Measurements from ENCODE around the gene CDCA8. TPM values are rescaled to one million over a fixed set of nuclear protein-coding genes. Genes with fewer than 3 reads are reported as not detected.

Gene CDCA8
- total RNA-seq, 4 donors from 2014 or later = 0.26 to 0.42 (median 0.40) TPM; not detected in 1

DNA sequence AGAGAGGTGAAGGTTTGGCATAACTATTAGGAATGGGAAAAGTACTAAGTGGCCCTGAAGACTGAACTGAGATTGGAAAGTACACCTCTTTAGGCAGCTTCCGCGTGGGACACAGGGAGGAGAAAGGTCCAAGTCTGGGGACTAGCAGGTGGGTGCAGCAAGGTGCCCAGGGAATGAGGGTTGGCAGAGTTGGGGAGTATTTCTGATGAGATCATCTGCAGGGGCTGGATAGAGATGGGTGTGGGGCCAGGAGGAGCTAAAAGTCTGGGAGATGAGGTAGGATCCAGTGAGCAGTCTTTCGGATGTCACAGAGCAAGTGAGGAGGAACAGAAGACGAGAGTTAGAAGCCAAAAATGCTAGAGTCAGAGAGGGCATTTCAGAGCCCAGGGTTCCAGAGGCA, 36.1 kb downstream of the CDCA8 start:
- intact Hi-C loops (cut with DNase I) = no loop called here
- WGBS = 81% methylated on average over 4 of the region's 4 CpGs
- H3K4me3 ChIP-seq = no peak overlapping the region
- H3K36me3 ChIP-seq = no peaks in the 10 kb centered on the region
- no peak overlapping the region for H3K27ac ChIP-seq (replicated peaks in 1 of 4)
- TF ChIP-seq POLR2A (IDR thresholded peaks at IDR 0.05; ENCODE audit: low read depth) (no peak), EP300 (IDR thresholded peaks at IDR 0.05) (no peak), POLR2AphosphoS5 (IDR thresholded peaks at IDR 0.05) (no peak)
- TF ChIP-seq, protein P1, sequence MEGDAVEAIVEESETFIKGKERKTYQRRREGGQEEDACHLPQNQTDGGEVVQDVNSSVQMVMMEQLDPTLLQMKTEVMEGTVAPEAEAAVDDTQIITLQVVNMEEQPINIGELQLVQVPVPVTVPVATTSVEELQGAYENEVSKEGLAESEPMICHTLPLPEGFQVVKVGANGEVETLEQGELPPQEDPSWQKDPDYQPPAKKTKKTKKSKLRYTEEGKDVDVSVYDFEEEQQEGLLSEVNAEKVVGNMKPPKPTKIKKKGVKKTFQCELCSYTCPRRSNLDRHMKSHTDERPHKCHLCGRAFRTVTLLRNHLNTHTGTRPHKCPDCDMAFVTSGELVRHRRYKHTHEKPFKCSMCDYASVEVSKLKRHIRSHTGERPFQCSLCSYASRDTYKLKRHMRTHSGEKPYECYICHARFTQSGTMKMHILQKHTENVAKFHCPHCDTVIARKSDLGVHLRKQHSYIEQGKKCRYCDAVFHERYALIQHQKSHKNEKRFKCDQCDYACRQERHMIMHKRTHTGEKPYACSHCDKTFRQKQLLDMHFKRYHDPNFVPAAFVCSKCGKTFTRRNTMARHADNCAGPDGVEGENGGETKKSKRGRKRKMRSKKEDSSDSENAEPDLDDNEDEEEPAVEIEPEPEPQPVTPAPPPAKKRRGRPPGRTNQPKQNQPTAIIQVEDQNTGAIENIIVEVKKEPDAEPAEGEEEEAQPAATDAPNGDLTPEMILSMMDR (IDR thresholded peaks at IDR 0.05) = no peak
- no peaks in the 10 kb centered on the region for H3K4me1 ChIP-seq
- H3K27me3 ChIP-seq = peaks cover 0 to 59% (median 5%) of the 10 kb centered on the region in 4 donors
- H3K9me3 ChIP-seq = no peaks in the 10 kb centered on the region
- DNase-seq (ENCODE audit: extremely low spot score) = no peak

DNA sequence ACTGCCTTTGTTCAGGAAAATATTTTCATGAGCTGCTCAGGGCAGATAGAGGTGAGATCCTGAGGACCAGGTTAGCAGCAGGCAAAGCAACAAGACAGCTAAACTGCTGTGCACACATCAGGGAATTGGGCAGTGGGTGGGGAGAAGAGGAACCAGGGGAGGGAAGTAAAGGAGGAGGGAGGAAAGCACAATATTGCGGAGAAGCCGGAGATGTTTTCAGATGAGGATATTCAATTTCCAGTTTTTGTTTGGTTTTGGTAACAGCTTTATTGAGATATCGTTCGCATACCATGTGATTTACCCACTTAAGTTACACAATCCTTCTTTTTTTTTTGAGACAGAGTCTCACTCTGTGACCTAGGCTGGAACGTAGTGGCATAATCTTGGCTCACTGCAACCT, 38.1 kb downstream of the CDCA8 start:
- 72% methylated on average over 5 of the region's 5 CpGs for WGBS
- Histone ChIP-seq H3K4me1 (no peaks in the 10 kb centered on the region), H3K27me3 (peaks cover 0 to 67% (median 9%) of the 10 kb centered on the region in 4 donors), H3K4me3 (no peak overlapping the region), H3K36me3 (no peaks in the 10 kb centered on the region), H3K9me3 (no peaks in the 10 kb centered on the region), H3K27ac (replicated peaks in 1 of 4) (no peak overlapping the region)
- intact Hi-C loops (cut with DNase I) = no loop called here
- TF ChIP-seq POLR2A (IDR thresholded peaks at IDR 0.05; ENCODE audit: low read depth) = no peak
- TF ChIP-seq, protein P1 (IDR thresholded peaks at IDR 0.05) = no peak
- no peak for TF ChIP-seq POLR2AphosphoS5 (IDR thresholded peaks at IDR 0.05)
- no peak for TF ChIP-seq EP300 (IDR thresholded peaks at IDR 0.05)
- DNase-seq (ENCODE audit: extremely low spot score) = no peak

DNA sequence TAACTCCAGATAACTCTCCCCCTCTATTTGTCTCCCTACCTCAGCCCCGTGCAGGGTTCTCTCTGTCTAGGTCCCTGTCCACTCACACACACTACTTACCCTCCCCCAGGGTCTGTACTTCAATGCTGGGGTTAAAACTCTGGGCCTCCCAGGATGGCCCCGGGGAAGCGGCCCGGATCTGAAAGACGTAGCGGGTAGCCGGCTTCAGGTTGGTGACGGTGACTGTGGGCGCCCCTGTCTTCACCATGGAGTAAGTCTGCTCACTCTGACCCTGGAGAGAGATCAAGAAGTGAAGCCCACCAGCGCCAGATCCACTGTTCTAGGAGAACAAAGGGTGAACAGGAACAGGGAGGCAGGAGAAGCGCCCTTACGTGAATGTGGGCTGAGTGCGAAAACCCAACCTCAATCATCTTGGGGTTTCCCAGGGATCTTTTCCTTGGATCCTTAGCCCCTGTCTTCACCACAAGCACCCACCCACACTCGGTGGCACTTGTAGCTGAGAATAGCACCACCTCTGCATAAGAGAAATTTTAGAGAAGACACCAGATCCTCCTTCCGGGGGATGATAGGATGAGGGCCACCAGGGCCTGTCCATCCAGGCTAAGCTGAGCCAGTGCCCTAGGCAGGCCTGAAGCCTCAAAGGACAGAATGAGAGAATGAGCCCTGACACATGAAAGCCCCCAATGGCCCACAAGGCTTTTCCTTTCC, 39.1 kb downstream of the CDCA8 start:
- no peak for DNase-seq (ENCODE audit: extremely low spot score)

DNA sequence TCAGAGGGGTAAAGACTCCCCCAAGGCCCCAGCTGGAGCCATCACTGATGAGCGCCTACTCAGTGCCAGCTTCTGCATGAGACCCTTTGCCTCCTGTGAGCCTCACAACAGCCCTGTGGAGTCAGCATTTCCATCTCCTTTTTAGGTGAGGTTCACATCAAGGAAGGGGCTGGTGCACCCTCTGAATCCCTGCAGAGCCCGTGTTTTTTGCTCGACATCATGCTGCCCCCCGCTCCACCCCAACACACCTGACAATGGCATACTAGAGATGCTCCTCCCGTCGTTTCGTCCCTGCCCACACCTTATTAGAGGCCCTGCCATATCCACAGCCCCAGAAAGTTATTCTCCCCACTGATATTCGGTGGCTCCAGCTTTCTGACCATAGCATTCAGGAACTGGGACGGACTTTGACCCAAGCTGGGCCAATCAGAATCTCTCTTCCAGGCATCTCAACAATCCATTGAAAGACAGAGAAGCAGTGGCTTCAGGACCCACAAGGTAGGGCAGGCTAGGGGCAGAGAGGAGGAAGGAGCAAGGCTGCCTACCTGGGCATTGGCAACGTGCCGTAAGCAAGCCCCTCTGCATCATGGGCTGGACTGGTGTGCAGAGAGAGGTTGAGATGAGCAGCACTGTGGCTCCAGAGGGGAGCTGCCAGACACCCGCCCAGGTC, 39.9 kb downstream of the CDCA8 start:
- no peaks in the 10 kb centered on the region for H3K4me1 ChIP-seq
- H3K36me3 ChIP-seq = no peaks in the 10 kb centered on the region
- intact Hi-C loops (cut with DNase I) = no loop called here
- TF ChIP-seq POLR2AphosphoS5 (IDR thresholded peaks at IDR 0.05) = no peak
- no peak for DNase-seq (ENCODE audit: extremely low spot score)
- H3K27ac ChIP-seq (replicated peaks in 1 of 4) = no peak overlapping the region
- H3K4me3 ChIP-seq = no peak overlapping the region
- peaks cover 0 to 4% (median 0%) of the 10 kb centered on the region in 4 donors for H3K9me3 ChIP-seq
- peaks cover 0 to 66% (median 7%) of the 10 kb centered on the region in 4 donors for H3K27me3 ChIP-seq
- 71% methylated on average over 11 of the region's 12 CpGs for WGBS

More for the DNA sequence above, 39.1 kb downstream of the CDCA8 start:
- H3K4me1 ChIP-seq = no peaks in the 10 kb centered on the region
- no peak overlapping the region for H3K27ac ChIP-seq (replicated peaks in 1 of 4)
- peaks cover 0 to 67% (median 7%) of the 10 kb centered on the region in 4 donors for H3K27me3 ChIP-seq
- WGBS = 88% methylated on average over 15 of the region's 15 CpGs
- no peaks in the 10 kb centered on the region for H3K36me3 ChIP-seq
- no peaks in the 10 kb centered on the region for H3K9me3 ChIP-seq
- TF ChIP-seq EP300 (IDR thresholded peaks at IDR 0.05) (no peak), POLR2AphosphoS5 (IDR thresholded peaks at IDR 0.05) (no peak), POLR2A (IDR thresholded peaks at IDR 0.05; ENCODE audit: low read depth) (no peak)
- TF ChIP-seq, protein P1 (IDR thresholded peaks at IDR 0.05) = no peak
- H3K4me3 ChIP-seq = no peak overlapping the region
- intact Hi-C loops (cut with DNase I) = no loop called here

All from esophagus muscularis mucosa (tissue), 4 donors.